HG03159 (cell line): ENCODE data around the gene CARS2.
"Not testable (repeated sequence)": the region's sequence is repeated elsewhere in the genome, so short reads cannot be mapped to it uniquely, and the experiment has no call there.

ENCODE experiments used
- ATAC-seq: cut with Tn5 transposase; IDR thresholded peaks from one replicate; pipeline ENCODE4 v1.9.1; 2021; ENCODE audit warnings: mild to moderate bottlenecking, moderate library complexity; ENCODE audit not compliant: unreplicated experiment

The CARS2 gene

GRCh38 chr13:110705826-110706569 is at the start of gene CARS2:
Gene CARS2, minus strand, starts transcription at chr13:110706116. Its CDS starts 23 bp downstream, at chr13:110706093.
- ATAC-seq = peak; percentile 94

- no peak for ATAC-seq
Observed at GRCh38 chr13:110748271-110748670, 42.4 kb upstream of the CARS2 start.

- no peak for ATAC-seq
Observed at GRCh38 chr13:110746438-110746837, 40.5 kb upstream of the CARS2 start.

- no peak for ATAC-seq
Observed at GRCh38 chr13:110743687-110744086, 37.8 kb upstream of the CARS2 start.

GRCh38 chr13:110737555-110737954 is 31.6 kb upstream of the CARS2 start:
- no peak for ATAC-seq

GRCh38 chr13:110734561-110734960 is 28.6 kb upstream of the CARS2 start:
- ATAC-seq = no peak

- no peak for ATAC-seq
Observed at GRCh38 chr13:110731072-110731471, 25.2 kb upstream of the CARS2 start.

- ATAC-seq = no peak
Observed at GRCh38 chr13:110726726-110727125, 20.8 kb upstream of the CARS2 start.

GRCh38 chr13:110726153-110726552 is 20.2 kb upstream of the CARS2 start:
- not testable (repeated sequence) for ATAC-seq

GRCh38 chr13:110723598-110723997 is 17.7 kb upstream of the CARS2 start:
- ATAC-seq = no peak

GRCh38 chr13:110722971-110723370 is 17.1 kb upstream of the CARS2 start:
- ATAC-seq = no peak

- ATAC-seq = no peak
Observed at GRCh38 chr13:110719036-110719710, 13.3 kb upstream of the CARS2 start.

- ATAC-seq = no peak
Observed at GRCh38 chr13:110716247-110716515, 10.3 kb upstream of the CARS2 start.

- ATAC-seq = peak; percentile 57
Observed at GRCh38 chr13:110715395-110716246, 9.7 kb upstream of the CARS2 start.

GRCh38 chr13:110714797-110715394 is 9.0 kb upstream of the CARS2 start:
- ATAC-seq = no peak

GRCh38 chr13:110713981-110714796 is 8.3 kb upstream of the CARS2 start:
- no peak for ATAC-seq

- ATAC-seq = no peak
Observed at GRCh38 chr13:110713642-110713952, 7.7 kb upstream of the CARS2 start, which contains the start of gene ING1. Gene ING1, plus strand, starts transcription at chr13:110713700. Its CDS starts 450 bp downstream, at chr13:110714150.

- ATAC-seq = peak; percentile 54
Observed at GRCh38 chr13:110712849-110713641, 7.1 kb upstream of the CARS2 start.

GRCh38 chr13:110712081-110712848 is 6.3 kb upstream of the CARS2 start:
- ATAC-seq = peak; percentile 29
